Fibroblast of pulmonary artery (primary cell): ENCODE results near the gene SMIM5.
A peak's percentile ranks its signal among the peaks of the same experiment; 100 is the strongest.

Experiments used
- DNase-seq: peaks from one replicate; pipeline ENCODE4 v3.0.0-alpha.2; 2010; ENCODE audit warnings: low read depth
- H3K4me3 ChIP-seq: replicated peaks from 2 replicates; pipeline ENCODE4 v1.5.1; 2011; ENCODE audit warnings: low read depth, mild to moderate bottlenecking, control low read depth, low read length, moderate library complexity
- TF ChIP-seq, protein P1 (sequence below): IDR thresholded peaks from 2 replicates; pipeline ENCODE4 v1.5.1; 2011; ENCODE audit warnings: mild to moderate bottlenecking, control low read depth, low read length, inconsistent platforms; ENCODE audit errors: missing control alignments

The SMIM5 gene

DNA sequence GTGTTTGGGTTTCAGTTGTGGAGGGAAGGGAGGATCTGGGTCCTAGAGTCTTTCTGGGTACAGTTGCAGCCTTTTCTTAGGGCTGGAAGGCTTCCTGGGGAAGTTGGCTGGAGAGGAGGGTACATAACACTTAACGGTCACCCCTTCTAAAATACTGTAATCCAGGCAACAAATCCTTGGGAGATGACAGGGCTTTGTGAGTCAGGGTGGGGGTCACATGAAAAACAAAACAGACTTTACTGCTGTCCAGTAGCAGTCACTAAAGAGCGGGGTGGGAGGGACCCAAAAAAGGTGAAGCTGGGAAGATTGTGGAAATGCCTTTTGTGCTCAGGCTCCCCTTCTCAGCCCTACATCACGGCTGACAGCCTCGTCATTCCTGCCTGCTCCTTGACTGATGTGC, 40.3 kb downstream of the SMIM5 start:
- no peak for DNase-seq
- no peak overlapping the region for H3K4me3 ChIP-seq
- TF ChIP-seq, protein P1, sequence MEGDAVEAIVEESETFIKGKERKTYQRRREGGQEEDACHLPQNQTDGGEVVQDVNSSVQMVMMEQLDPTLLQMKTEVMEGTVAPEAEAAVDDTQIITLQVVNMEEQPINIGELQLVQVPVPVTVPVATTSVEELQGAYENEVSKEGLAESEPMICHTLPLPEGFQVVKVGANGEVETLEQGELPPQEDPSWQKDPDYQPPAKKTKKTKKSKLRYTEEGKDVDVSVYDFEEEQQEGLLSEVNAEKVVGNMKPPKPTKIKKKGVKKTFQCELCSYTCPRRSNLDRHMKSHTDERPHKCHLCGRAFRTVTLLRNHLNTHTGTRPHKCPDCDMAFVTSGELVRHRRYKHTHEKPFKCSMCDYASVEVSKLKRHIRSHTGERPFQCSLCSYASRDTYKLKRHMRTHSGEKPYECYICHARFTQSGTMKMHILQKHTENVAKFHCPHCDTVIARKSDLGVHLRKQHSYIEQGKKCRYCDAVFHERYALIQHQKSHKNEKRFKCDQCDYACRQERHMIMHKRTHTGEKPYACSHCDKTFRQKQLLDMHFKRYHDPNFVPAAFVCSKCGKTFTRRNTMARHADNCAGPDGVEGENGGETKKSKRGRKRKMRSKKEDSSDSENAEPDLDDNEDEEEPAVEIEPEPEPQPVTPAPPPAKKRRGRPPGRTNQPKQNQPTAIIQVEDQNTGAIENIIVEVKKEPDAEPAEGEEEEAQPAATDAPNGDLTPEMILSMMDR = no peak

DNA sequence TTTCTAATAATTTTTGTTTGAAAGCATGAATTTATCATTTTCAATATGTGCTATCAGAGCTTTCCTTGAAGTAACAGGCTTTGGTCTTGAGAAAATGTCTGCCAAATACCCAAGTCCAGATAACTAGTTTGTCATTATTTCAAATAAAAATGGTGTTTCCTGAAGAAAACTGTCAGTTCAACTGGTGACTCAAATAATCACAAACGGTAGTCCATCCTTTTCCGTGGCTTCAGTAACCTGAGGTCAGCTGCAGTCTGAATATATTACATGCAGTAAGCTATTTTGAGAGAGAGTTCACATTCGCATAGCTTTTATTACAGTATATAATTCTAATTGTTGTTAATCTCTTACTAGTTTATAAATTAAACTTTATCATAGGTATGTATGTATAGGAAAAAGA, 43.2 kb downstream of the SMIM5 start:
- TF ChIP-seq, protein P1 = no peak
- no peak overlapping the region for H3K4me3 ChIP-seq
- no peak for DNase-seq

DNA sequence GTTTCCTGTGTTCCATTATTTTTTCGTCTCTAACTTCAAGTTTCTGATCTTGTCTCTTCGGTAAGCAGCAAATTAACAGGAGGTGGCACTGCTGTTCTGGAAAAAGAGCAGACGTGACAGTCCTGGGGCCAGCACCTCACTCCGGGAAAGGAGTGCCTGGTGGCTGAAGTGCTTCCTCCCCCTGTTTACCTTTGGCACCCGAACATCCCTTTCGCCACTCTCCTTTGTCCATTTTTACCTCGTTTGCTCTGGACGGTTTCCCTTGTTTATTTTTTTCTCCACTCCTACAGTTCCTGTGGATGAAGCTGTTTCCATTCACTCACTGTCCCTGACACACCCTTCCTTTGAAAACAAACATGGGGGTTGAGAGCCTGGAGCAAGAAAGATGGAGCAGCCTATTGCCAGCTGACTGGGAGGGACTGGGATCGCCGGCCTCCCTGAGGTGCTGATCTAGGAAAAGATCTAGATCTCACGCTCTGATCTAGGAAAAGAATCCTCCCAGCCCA, 46.5 kb downstream of the SMIM5 start:
- H3K4me3 ChIP-seq = no peak overlapping the region
- peak; percentile 51 for DNase-seq
- TF ChIP-seq, protein P1 = peak; percentile 17

DNA sequence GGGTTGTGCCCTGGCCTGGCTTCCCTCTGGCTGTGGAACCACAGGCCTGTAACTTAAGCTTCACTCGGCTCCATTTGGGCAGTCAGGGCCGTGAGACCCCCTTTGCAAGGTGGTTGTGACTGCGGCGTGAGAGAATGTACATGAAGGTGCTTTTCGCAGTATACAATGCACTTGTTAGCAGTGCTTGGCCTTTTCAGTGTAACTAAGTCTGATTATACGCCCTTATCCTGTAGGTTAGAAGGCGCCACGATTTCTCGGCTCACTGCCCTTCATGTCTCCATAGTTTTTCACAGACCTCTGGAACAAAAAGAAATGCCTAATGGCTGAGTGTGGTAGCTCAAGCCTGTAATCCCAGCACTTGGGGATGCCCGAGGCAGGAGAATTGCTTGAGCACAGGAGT, 47.2 kb downstream of the SMIM5 start:
- no peak overlapping the region for H3K4me3 ChIP-seq
- DNase-seq = no peak
- TF ChIP-seq, protein P1 = no peak

DNA sequence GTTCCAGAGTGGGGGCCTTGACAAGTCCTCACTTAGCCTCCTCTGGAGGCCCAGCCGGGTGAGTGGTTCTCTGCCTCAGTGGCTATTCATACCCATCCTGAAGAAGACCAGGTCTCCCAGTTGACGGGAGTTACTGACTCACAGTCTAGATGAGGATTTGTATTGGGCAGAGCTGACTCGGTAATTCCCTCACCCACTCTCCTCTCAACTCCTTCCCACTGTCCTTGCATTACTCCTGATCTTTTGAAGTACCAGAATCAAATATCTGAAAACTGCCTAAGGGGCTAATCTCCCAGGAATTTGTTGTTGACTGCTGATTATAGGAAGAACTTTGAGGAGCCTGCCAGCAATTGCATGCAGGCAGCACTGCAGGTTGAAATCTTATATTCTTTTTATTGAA, 48.1 kb downstream of the SMIM5 start:
- TF ChIP-seq, protein P1 = no peak
- no peak for DNase-seq
- H3K4me3 ChIP-seq = no peak overlapping the region

DNA sequence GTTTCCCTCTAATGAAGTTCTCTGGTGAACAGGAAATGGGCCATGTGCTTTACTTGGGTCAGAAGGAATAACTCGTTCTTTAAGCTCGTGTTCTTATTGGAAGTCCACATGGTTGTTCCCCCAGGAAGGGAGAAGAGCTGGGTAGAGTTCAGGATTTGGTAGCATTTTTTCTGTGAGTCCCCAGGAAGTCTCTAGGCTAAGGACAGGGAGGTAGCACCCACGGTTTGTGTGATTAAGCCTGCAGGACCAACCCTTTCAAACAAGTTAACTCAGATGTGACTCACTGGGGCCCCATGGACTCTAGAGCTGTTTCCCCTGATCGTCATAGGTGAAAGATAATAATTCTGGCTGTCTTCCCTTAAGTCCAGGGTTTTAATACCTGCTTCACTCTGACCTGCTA, 50.3 kb downstream of the SMIM5 start:
- no peak overlapping the region for H3K4me3 ChIP-seq
- TF ChIP-seq, protein P1 = no peak
- DNase-seq = peak; percentile 51

DNA sequence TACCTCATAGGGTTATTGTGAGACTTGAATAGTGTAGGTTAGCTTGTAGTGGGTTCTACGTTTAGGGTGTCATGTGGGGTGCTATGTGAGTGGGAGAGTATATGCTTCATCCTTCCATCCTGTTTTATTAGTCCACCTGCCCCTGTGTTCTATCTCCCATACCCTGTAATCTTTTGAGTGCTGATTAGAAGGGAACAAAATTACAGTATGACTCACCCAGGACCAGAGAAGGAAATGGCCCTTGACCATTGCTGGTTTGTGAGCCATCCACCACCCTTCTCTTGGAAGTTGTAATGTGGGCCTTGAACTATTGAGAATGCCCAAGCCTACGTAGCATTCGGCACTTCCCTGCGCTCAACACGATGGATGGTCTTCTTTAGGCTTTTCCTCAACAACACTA, 51.0 kb downstream of the SMIM5 start:
- no peak for DNase-seq
- TF ChIP-seq, protein P1 = no peak
- no peak overlapping the region for H3K4me3 ChIP-seq
